HCT116 (cell line): Measurements from ENCODE around the gene FMO4.

Experiments used
- CTCF ChIP-seq, 3 experiments: fragments of 200-600 bp in 1 of 3; sonication (generic) in 1 of 3; IDR thresholded peaks in 2 of 3; conservative IDR thresholded peaks in 1 of 3; 2 replicates each; pipeline ENCODE4 v1.5.1; 2012 to 2017; ENCODE audit warnings: low read depth in 2 of 3, low read length in 2 of 3, antibody characterized with exemption in 1 of 3, borderline replicate concordance in 1 of 3, control low read depth in 1 of 3, mild to moderate bottlenecking in 1 of 3, mixed read lengths in 1 of 3, mixed run types in 1 of 3, moderate library complexity in 1 of 3; ENCODE audit not compliant: insufficient read depth in 1 of 3
- EZH2 ChIP-seq: fragments of 200-600 bp; sonication (generic); IDR thresholded peaks from 2 replicates; pipeline ENCODE4 v1.6.1; 2017; ENCODE audit warnings: antibody characterized with exemption, mixed run types
- POLR2A ChIP-seq: IDR thresholded peaks from 2 replicates; pipeline ENCODE4 v1.7.0; 2011; ENCODE audit warnings: borderline replicate concordance; ENCODE audit not compliant: insufficient read depth, insufficient read length; ENCODE audit errors: extremely low read depth
- POLR2AphosphoS5 ChIP-seq: IDR thresholded peaks from 2 replicates; pipeline ENCODE4 v1.6.1; 2011; ENCODE audit warnings: mild to moderate bottlenecking, low read depth, low read length, moderate library complexity
- SP1 ChIP-seq: IDR thresholded peaks from 2 replicates; pipeline ENCODE4 v1.6.1; 2012; ENCODE audit warnings: low read depth
- YY1 ChIP-seq: IDR thresholded peaks from 2 replicates; pipeline ENCODE4 v1.6.1; 2011; ENCODE audit warnings: low read length, low read depth, moderate library complexity, mild to moderate bottlenecking; ENCODE audit not compliant: insufficient replicate concordance; ENCODE audit errors: extremely low read depth

- TF ChIP-seq CTCF (IDR thresholded peaks at IDR 0.05 in 2 of 3, conservative IDR thresholded peaks at IDR 0.05 in 1 of 3; ENCODE audit: borderline replicate concordance in 1 of 3, insufficient read depth in 1 of 3, low read depth in 2 of 3, low read length in 2 of 3) (no peak), YY1 (no peak), POLR2A (no peak), SP1 (no peak), EZH2 (no peak), POLR2AphosphoS5 (no peak)
Observed at GRCh38 chr1:171286032-171286705, 27.8 kb upstream of the FMO4 start.
